ENCODE data around the gene SELENBP1. TPM values are rescaled to one million over a fixed set of nuclear protein-coding genes. Genes with fewer than 3 reads are reported as not detected.

Gene SELENBP1
- polyA plus RNA-seq, 3 donors: 45.9 to 56.2 (median 47.0) TPM

Other genes with a start within 250 kb of the SELENBP1 start
- 10 to 100 TPM; 20.9 to 22.8 (median 22.3) TPM for gene SEMA6C, start 226.1 kb downstream of the SELENBP1 start, polyA plus RNA-seq (ENCODE audit: insufficient read length in 3 of 3)
- gene TNFAIP8L2, start 216.1 kb downstream of the SELENBP1 start, polyA plus RNA-seq (ENCODE audit: insufficient read length in 3 of 3): 1 to 10 TPM; 1.2 to 1.5 (median 1.3) TPM
- gene LYSMD1, start 206.8 kb downstream of the SELENBP1 start, polyA plus RNA-seq (ENCODE audit: insufficient read length in 3 of 3): 10 to 100 TPM; 17.1 to 21.9 (median 18.1) TPM
- 10 to 100 TPM; 37.6 to 38.8 (median 38.5) TPM for gene SCNM1, start 206.6 kb downstream of the SELENBP1 start, polyA plus RNA-seq (ENCODE audit: insufficient read length in 3 of 3)
- 1 to 10 TPM in 1 of 3 donors, under 1 TPM in 2; 0.48 to 1.0 (median 0.64) TPM for gene TMOD4, start 196.7 kb downstream of the SELENBP1 start, polyA plus RNA-seq (ENCODE audit: insufficient read length in 3 of 3)
- gene VPS72, start 182.5 kb downstream of the SELENBP1 start, polyA plus RNA-seq (ENCODE audit: insufficient read length in 3 of 3): 10 to 100 TPM; 71.1 to 75.7 (median 73.5) TPM
- 10 to 100 TPM; 64.0 to 71.3 (median 65.4) TPM for gene PIP5K1A, start 174.2 kb downstream of the SELENBP1 start, polyA plus RNA-seq (ENCODE audit: insufficient read length in 3 of 3)
- gene PSMD4, start 118.0 kb downstream of the SELENBP1 start, polyA plus RNA-seq (ENCODE audit: insufficient read length in 3 of 3): 100 to 1,000 TPM; 170 to 184 (median 183) TPM
- gene ZNF687, start 90.4 kb downstream of the SELENBP1 start, polyA plus RNA-seq (ENCODE audit: insufficient read length in 3 of 3): 10 to 100 TPM; 21.9 to 23.0 (median 22.6) TPM
- 10 to 100 TPM; 62.0 to 66.5 (median 62.3) TPM for gene PI4KB, start 45.3 kb downstream of the SELENBP1 start, polyA plus RNA-seq (ENCODE audit: insufficient read length in 3 of 3)
- gene RFX5, start 25.5 kb downstream of the SELENBP1 start, polyA plus RNA-seq (ENCODE audit: insufficient read length in 3 of 3): 10 to 100 TPM; 39.6 to 47.4 (median 42.7) TPM
- gene PSMB4, start 26.9 kb upstream of the SELENBP1 start, polyA plus RNA-seq (ENCODE audit: insufficient read length in 3 of 3): 100 to 1,000 TPM; 244 to 272 (median 271) TPM
- gene POGZ, start 86.8 kb upstream of the SELENBP1 start, polyA plus RNA-seq (ENCODE audit: insufficient read length in 3 of 3): 10 to 100 TPM; 90.3 to 95.9 (median 90.7) TPM
- gene CGN, start 138.7 kb upstream of the SELENBP1 start, polyA plus RNA-seq (ENCODE audit: insufficient read length in 3 of 3): 10 to 100 TPM; 34.9 to 44.2 (median 42.6) TPM
- 10 to 100 TPM; 10.1 to 11.7 (median 10.1) TPM for gene TUFT1, start 167.6 kb upstream of the SELENBP1 start, polyA plus RNA-seq (ENCODE audit: insufficient read length in 3 of 3)
- 10 to 100 TPM; 20.5 to 22.5 (median 21.8) TPM for gene SNX27, start 239.3 kb upstream of the SELENBP1 start, polyA plus RNA-seq (ENCODE audit: insufficient read length in 3 of 3)